ENCODE measurements around the gene ALDH4A1. TPM values are rescaled to one million over a fixed set of nuclear protein-coding genes. Genes with fewer than 3 reads are reported as not detected.
A peak's percentile ranks its signal among the peaks of the same experiment; 100 is the strongest.

The ALDH4A1 gene
- total RNA-seq, 1 donor from 2014 or later: 27.9 TPM

- peak; percentile 62 for DNase-seq
Observed at GRCh38 chr1:18921516-18922251, 19.3 kb upstream of the ALDH4A1 start.

DNA sequence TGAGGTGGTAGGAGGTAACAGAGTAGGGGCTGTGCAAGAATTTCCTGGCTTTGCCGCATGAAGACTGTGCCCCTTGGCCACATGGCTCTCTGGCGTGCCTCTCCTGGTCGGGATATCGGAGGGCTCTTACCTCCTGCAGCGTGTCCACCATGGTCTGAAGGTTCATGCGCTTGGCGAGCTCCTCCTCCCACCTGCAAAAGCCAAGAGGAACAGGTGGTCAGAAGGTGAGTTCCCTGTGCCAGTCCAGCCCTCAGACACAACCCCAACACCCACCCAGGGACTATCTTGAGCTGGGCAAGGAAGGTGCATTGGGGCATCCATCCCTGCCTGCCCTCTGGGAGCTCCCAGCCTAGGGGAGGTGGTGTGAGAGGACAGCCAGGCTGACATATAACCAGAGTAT lies 18.6 kb upstream of the ALDH4A1 start:
- no peak for DNase-seq

- DNase-seq: no peak
Observed at GRCh38 chr1:18919956-18920355, 17.6 kb upstream of the ALDH4A1 start.

DNA sequence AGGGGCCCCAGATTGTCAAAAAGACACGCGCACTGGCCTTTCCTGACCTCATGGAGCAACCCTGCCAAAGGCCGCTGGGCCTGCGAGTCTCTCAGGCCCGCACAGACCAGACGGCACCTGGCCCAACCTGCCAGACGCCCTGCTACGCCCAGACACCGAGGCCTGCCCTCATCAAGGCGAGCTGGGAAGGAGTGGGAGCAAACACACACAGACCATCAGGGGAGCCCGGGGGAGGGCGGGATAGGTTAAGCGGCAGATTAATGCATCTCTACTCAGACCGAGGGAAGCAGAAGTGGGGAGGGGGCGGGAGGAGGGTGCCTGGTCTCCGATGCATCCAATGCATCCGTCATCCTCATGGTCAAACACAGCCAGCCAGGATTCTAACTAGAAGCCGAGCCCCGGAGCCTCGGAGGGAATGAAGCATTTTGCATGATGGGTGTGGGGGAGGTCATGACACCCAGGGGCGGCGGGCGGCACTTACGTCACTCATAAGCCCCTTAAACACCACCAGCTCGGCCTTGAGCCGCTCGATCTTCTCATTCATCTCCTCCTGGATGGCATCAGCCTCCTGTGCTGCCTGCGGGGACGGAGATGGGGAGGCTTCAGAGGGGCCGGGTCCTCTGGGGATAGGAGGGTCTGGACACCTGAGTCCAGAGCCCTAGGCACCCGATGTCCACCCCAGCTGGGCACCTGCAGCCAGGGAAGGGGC lies 17.0 kb upstream of the ALDH4A1 start:
- DNase-seq: no peak

DNA sequence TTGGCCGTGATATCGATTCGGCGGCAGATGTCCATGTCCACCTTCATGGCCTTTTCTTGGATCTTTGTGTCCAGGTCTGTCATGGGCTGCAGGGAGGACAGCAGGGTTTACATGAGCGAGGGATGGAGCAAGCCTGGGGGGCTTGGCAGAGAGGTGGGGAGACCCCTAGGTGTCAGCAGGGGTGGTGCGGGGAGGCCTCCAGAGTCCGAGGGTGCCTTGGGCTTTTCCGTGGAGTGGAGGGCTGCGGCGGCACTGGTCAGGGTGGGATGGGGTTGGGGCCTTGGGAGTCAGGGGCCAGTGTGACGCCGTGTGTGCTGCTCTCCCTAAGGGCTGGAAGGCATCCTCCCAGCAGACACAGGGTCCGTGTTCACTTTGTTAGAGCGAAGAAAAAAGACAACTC lies 16.1 kb upstream of the ALDH4A1 start:
- no peak for DNase-seq

- no peak for DNase-seq
Observed at GRCh38 chr1:18917071-18917799, 14.9 kb upstream of the ALDH4A1 start.

DNA sequence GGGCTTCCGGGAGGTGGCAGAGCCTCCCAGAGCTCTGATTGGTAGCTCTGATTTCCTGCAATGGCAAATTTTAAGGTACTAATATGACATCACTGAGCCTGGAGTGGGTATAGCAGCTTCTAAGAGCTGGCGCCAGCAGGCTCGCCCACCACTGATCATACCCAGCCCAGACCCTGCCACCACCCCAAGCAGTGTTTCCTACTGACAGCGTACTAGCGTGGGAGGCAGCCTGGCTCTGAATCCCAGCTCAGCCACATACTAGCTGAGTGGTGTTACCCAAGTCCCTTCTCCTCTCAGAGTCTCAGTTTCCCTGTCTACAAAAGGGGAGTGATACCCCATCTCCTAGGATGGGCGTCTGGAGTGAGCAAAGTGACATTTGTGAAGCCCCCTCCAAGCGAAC lies 13.0 kb upstream of the ALDH4A1 start:
- DNase-seq: no peak

GRCh38 chr1:18913065-18913835 lies 10.9 kb upstream of the ALDH4A1 start:
- DNase-seq: peak; percentile 92

GRCh38 chr1:18912550-18912949 lies 10.2 kb upstream of the ALDH4A1 start:
- no peak for DNase-seq

DNA sequence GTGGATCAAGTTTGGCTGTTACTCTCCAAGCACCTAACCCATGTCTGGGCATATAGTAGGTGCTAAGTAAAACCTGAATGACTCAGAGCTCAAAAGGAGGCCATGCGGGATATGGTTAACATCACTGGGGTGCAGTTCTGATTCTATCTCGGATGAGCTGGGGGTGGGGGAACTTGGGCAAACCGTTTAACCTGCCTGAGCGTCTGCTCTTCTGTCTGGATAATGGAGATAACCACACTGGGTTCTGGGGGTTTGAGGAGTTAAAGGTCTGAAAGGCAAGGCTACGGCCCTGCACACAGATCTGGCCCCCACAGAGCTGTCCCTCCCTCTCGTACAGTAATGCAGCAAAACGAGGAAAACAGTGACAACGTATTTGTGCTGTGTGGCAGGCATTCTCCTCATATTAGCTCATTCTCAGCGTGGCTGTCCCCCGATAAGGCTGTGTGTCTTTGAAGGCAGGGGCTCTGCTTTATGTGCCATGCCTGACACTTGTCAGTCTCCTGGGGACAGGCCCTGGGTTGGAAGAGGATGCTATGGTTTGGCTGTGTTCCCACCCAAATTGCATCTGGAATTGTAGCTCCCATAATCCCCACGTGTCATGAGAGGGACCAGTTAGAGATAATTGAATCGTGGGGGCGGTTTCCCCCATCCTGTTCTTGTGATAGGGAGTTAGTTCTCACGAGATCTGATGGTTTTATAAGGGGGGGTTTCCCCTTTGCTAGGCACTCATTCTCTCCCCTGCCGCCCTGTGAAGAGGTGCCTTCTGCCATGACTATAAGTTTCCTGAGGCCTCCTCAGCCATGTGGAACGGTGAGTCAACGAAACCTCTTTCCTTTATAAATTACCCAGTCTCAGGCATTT lies 6.8 kb upstream of the ALDH4A1 start:
- no peak for DNase-seq

DNA sequence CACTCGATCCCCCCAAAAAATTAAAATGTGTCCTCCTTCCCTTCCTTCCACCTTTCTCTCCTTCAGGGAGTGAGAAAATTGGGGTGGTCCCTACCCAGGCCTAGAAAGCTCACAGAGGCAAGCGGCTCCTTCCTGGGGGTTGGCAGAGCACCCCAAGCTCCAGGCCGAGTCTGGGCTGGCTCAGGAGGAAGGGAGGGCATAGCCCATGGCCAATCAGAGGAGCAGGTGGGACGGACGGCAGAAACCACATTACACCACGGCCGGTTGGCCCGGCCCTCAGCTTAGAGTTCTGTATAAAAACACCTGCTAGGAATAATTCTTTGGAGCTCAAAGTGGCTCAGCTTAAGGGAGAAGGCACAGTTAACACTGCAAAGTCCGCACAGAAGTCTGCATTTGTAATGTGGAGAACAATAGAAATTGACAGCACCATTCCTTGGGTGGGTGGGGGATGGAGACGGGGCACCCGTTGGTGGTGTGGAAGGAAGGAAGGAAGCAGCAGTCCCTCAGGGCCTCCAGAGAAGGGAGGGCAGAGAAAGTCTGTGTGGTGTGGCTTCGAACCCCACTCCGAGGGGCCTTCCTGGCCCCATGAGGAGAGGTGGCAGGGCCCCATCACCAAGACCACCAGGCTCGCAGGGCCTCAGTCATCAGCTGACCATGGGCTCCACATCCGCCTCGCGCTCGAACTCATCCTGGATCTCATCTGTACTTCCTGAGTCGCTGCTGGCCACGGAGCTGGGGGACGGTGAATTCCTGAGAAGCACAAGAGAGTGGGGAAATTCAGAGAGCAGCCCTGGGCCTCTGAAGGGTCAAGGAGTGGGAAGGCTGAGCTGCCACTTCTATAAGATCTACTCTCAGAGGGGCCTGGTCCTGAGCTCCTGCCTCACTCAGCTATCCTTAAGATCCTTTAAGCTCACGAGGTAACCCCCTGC lies 5.8 kb upstream of the ALDH4A1 start:
- DNase-seq: peak; percentile 66

GRCh38 chr1:18907021-18907916 lies 4.9 kb upstream of the ALDH4A1 start:
- peak; percentile 81 for DNase-seq

- no peak for DNase-seq
Observed at GRCh38 chr1:18903291-18903756, 969 bp upstream of the ALDH4A1 start.

- DNase-seq: no peak
Observed at GRCh38 chr1:18901952-18902522, 318 bp downstream of the ALDH4A1 start.

GRCh38 chr1:18901147-18901951 lies 1.0 kb downstream of the ALDH4A1 start:
- no peak for DNase-seq

DNA sequence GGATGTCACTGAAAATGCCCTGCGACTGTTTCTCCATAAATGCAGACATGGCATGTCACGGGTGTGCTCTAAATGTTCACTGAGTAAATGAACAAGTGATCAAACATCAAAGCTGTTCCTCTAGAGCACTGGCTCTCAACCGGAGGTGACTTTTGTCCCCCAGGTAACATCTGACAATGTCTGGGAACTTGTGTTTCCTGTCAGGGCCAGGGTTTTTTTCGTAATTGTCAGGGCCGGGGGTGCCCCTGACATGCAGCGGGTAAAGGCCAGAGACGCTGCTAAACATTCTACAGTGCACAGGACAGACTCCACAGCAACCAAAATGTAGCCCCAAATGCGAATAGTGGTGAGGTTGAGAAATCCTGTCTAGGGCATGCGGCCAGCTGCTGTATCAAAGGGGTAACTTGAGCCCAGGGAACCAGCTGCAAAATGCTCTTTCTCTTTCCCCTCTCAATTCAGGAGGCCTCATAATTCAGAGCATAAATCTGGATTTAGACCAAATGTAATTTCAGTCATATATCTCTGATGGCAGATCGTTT lies 2.0 kb downstream of the ALDH4A1 start:
- no peak for DNase-seq

GRCh38 chr1:18899363-18900049 lies 2.8 kb downstream of the ALDH4A1 start:
- no peak for DNase-seq

All from dermis blood vessel endothelial cell (primary cell).